VCaP (cell line): Measurements from ENCODE around the gene MTIF3.

Experiments
- H3K27ac ChIP-seq: fragments of 450-650 bp; 2 replicates; pipeline ENCODE4 v1.5.1; 2017
- CTCF ChIP-seq: fragments of 450-650 bp; conservative IDR thresholded peaks from 2 replicates; pipeline ENCODE4 v1.5.1; 2017; ENCODE audit warnings: mild to moderate bottlenecking, moderate library complexity

Gene MTIF3

GRCh38 chr13:27450921-27451471 lies 632 bp upstream of the MTIF3 start:
- TF ChIP-seq CTCF: no peak
- peak overlapping the region; percentile 97 for H3K27ac ChIP-seq

- no peak for TF ChIP-seq CTCF
- peak overlapping the region; percentile 97 for H3K27ac ChIP-seq
These were observed 1.2 kb downstream of the MTIF3 start for GRCh38 chr13:27449081-27449603.

GRCh38 chr13:27448308-27448707 lies 2.1 kb downstream of the MTIF3 start:
- no peak for TF ChIP-seq CTCF
- H3K27ac ChIP-seq: peak overlapping the region; percentile 97

GRCh38 chr13:27446986-27447583 lies 3.3 kb downstream of the MTIF3 start:
- H3K27ac ChIP-seq: no peak overlapping the region
- no peak for TF ChIP-seq CTCF

GRCh38 chr13:27442797-27443196 lies 7.6 kb downstream of the MTIF3 start:
- peak overlapping the region; percentile 30; the same call in 1 of the 2 replicates for H3K27ac ChIP-seq
- TF ChIP-seq CTCF: no peak

GRCh38 chr13:27442071-27442647 lies 8.2 kb downstream of the MTIF3 start:
- H3K27ac ChIP-seq: peak overlapping the region; percentile 30; the same call in 1 of the 2 replicates

More at GRCh38 chr13:27442071-27442647, 8.2 kb downstream of the MTIF3 start:
- no peak for TF ChIP-seq CTCF
